H9 (cell line): ENCODE results near the gene FEM1B. TPM values are rescaled to one million over a fixed set of nuclear protein-coding genes. Genes with fewer than 3 reads are reported as not detected.

ENCODE experiments used
- DNase-seq: peaks from one replicate; pipeline ENCODE4 v3.0.0-alpha.2; 2017
- H2AFZ ChIP-seq: one replicate; pipeline ENCODE4 v1.6.1; 2013; ENCODE audit warnings: mild to moderate bottlenecking, low read length, control low read depth, moderate library complexity
- H2AK5ac ChIP-seq: 2 replicates; pipeline ENCODE4 v1.6.1; 2013; ENCODE audit warnings: low read length, control low read depth, mixed read lengths; ENCODE audit not compliant: insufficient read length
- H2BK120ac ChIP-seq: one replicate; pipeline ENCODE4 v1.6.1; 2013; ENCODE audit warnings: low read depth, mild to moderate bottlenecking, low read length, control low read depth, inconsistent platforms; ENCODE audit not compliant: poor library complexity, severe bottlenecking
- H2BK12ac ChIP-seq: 2 replicates; pipeline ENCODE4 v1.6.1; 2013; ENCODE audit warnings: low read length, control low read depth, mixed read lengths, low read depth; ENCODE audit not compliant: insufficient read length
- H2BK15ac ChIP-seq: 2 replicates; pipeline ENCODE4 v1.6.1; 2013; ENCODE audit warnings: low read depth, low read length, control low read depth
- H2BK20ac ChIP-seq: one replicate; pipeline ENCODE4 v1.6.1; 2013; ENCODE audit warnings: low read depth, mild to moderate bottlenecking, low read length, control low read depth, inconsistent platforms; ENCODE audit not compliant: poor library complexity, severe bottlenecking
- H2BK5ac ChIP-seq: 2 replicates; pipeline ENCODE4 v1.6.1; 2013; ENCODE audit warnings: low read length, control low read depth, mixed read lengths; ENCODE audit not compliant: insufficient read length
- H3K14ac ChIP-seq: 2 replicates; pipeline ENCODE4 v1.6.1; 2013; ENCODE audit warnings: low read length, control low read depth; ENCODE audit not compliant: insufficient read depth
- H3K18ac ChIP-seq: 2 replicates; pipeline ENCODE4 v1.6.1; 2013; ENCODE audit warnings: low read depth, mild to moderate bottlenecking, mixed read lengths, low read length, control low read depth; ENCODE audit not compliant: insufficient read length
- H3K23ac ChIP-seq: 2 replicates; pipeline ENCODE4 v1.6.1; 2013; ENCODE audit warnings: low read length, control low read depth, mixed read lengths, low read depth; ENCODE audit not compliant: insufficient read length
- H3K23me2 ChIP-seq: 2 replicates; pipeline ENCODE4 v1.6.1; 2013; ENCODE audit warnings: low read depth, mild to moderate bottlenecking, mixed read lengths, low read length, control low read depth; ENCODE audit not compliant: insufficient read length, poor library complexity, severe bottlenecking
- H3K27ac ChIP-seq: 2 replicates; pipeline ENCODE4 v1.5.1; 2013; ENCODE audit warnings: low read length, control low read depth, mixed read lengths, low read depth; ENCODE audit not compliant: insufficient read length
- H3K27me3 ChIP-seq: 2 replicates; pipeline ENCODE4 v1.6.1; 2013; ENCODE audit warnings: low read length, control low read depth, inconsistent platforms; ENCODE audit not compliant: insufficient read depth
- H3K4ac ChIP-seq: 2 replicates; pipeline ENCODE4 v1.6.1; 2013; ENCODE audit warnings: low read depth, mild to moderate bottlenecking, control low read depth, inconsistent platforms, low read length, moderate library complexity
- H3K4me1 ChIP-seq: 2 replicates; pipeline ENCODE4 v1.6.1; 2013; ENCODE audit warnings: low read length, control low read depth, inconsistent platforms; ENCODE audit not compliant: insufficient read depth
- H3K4me2 ChIP-seq: 2 replicates; pipeline ENCODE4 v1.6.1; 2013; ENCODE audit warnings: low read length, control low read depth, mixed read lengths; ENCODE audit not compliant: insufficient read length, insufficient read depth
- H3K56ac ChIP-seq: 2 replicates; pipeline ENCODE4 v1.6.1; 2013; ENCODE audit warnings: low read depth, mild to moderate bottlenecking, mixed read lengths, low read length, control low read depth; ENCODE audit not compliant: insufficient read length
- H3K79me1 ChIP-seq: 2 replicates; pipeline ENCODE4 v1.6.1; 2013; ENCODE audit warnings: low read depth, mild to moderate bottlenecking, moderate library complexity, low read length, control low read depth, inconsistent platforms; ENCODE audit not compliant: insufficient read depth, poor library complexity, severe bottlenecking
- H3K79me2 ChIP-seq: 2 replicates; pipeline ENCODE4 v1.6.1; 2013; ENCODE audit warnings: low read length, control low read depth, inconsistent platforms; ENCODE audit not compliant: insufficient read depth
- H3K9ac ChIP-seq: 2 replicates; pipeline ENCODE4 v1.6.1; 2013; ENCODE audit warnings: low read length, control low read depth, mixed read lengths; ENCODE audit not compliant: insufficient read length; ENCODE audit errors: extremely low read depth
- H3K9me3 ChIP-seq: one replicate; pipeline ENCODE4 v1.6.1; 2013; ENCODE audit warnings: low read depth, low read length, inconsistent platforms; ENCODE audit not compliant: control insufficient read depth
- H3T11ph ChIP-seq: one replicate; pipeline ENCODE4 v1.6.1; 2013; ENCODE audit warnings: mild to moderate bottlenecking, low read length, control low read depth, inconsistent platforms
- H4K20me1 ChIP-seq: one replicate; pipeline ENCODE4 v1.6.1; 2013; ENCODE audit not compliant: control insufficient read depth, insufficient read length, insufficient read depth
- H4K5ac ChIP-seq: 2 replicates; pipeline ENCODE4 v1.6.1; 2013; ENCODE audit warnings: low read depth, mild to moderate bottlenecking, mixed read lengths, low read length, control low read depth; ENCODE audit not compliant: insufficient read length
- H4K8ac ChIP-seq: replicated peaks from 2 replicates; pipeline ENCODE4 v1.6.1; 2013; ENCODE audit warnings: low read length, control low read depth, mixed read lengths, low read depth; ENCODE audit not compliant: insufficient read length
- H4K91ac ChIP-seq: 2 replicates; pipeline ENCODE4 v1.6.1; 2013; ENCODE audit warnings: low read depth, mild to moderate bottlenecking, moderate library complexity, mixed read lengths, low read length, control low read depth; ENCODE audit not compliant: insufficient read length
- H3K27ac Mint-ChIP-seq, 3 experiments: 2 replicates in 2 of 3; 3 replicates in 1 of 3; pipeline ENCODE4 v1.8.0; 2020 to 2021; ENCODE audit warnings: mixed read lengths in 3 of 3, mild to moderate bottlenecking in 1 of 3, moderate library complexity in 1 of 3
- H3K27me3 Mint-ChIP-seq: 2 replicates; pipeline ENCODE4 v1.8.0; 2021; ENCODE audit warnings: low read depth, mild to moderate bottlenecking, moderate library complexity, mixed read lengths
- H3K36me3 Mint-ChIP-seq, 3 experiments: 2 replicates in 2 of 3; 3 replicates in 1 of 3; pipeline ENCODE4 v1.8.0; 2020 to 2021; ENCODE audit warnings: low read depth in 3 of 3, mixed read lengths in 3 of 3; ENCODE audit not compliant: insufficient read depth in 1 of 3
- H3K4me1 Mint-ChIP-seq, 2 experiments: 2 replicates each; pipeline ENCODE4 v1.8.0; 2020; ENCODE audit warnings: mixed read lengths in 2 of 2
- H3K4me3 Mint-ChIP-seq, 2 experiments: 2 replicates in 1 of 2; 3 replicates in 1 of 2; pipeline ENCODE4 v1.8.0; 2020 to 2021; ENCODE audit warnings: mild to moderate bottlenecking in 2 of 2, mixed read lengths in 2 of 2, moderate library complexity in 1 of 2
- H3K9me3 Mint-ChIP-seq, 2 experiments: 2 replicates in 1 of 2; 3 replicates in 1 of 2; pipeline ENCODE4 v1.8.0; 2020; ENCODE audit warnings: mild to moderate bottlenecking in 2 of 2, mixed read lengths in 2 of 2, moderate library complexity in 1 of 2
- CTCF ChIP-seq: fragments of 200-600 bp; sonication (generic); conservative IDR thresholded peaks from 3 replicates; pipeline ENCODE4 v1.8.0; 2021; ENCODE audit warnings: antibody characterized with exemption, mild to moderate bottlenecking
- whole genome bisulfite sequencing: extraction: QIAGEN DNeasy Blood & Tissue Kit; methylation state at CpG from one replicate; pipeline ENCODE4 v1.1.7; 2013; ENCODE audit warnings: missing lambda C conversion rate, low lambda C conversion rate, mixed read lengths; ENCODE audit not compliant: insufficient read length; ENCODE audit errors: extremely low coverage; 5-methylcytosine and 5-hydroxymethylcytosine counted together
- total RNA-seq: library from RNA; stranded (reverse); gene quantifications from 2 replicates; pipeline ENCODE4 v1.2.1, GENCODE V29; 2021

Gene FEM1B
- total RNA-seq, 1 experiment from 2014 or later: 77.9 TPM

GRCh38 chr15:68303560-68304436 is 26.3 kb downstream of the FEM1B start:
- no peak overlapping the region for H3K18ac ChIP-seq
- H2BK15ac ChIP-seq: no peak overlapping the region
- Mint-ChIP-seq H3K9me3 (no peaks in the 10 kb centered on the region), H3K27ac (peak overlapping the region in 2 of 3 experiments; percentile 42 to 61; a peak in 3 of 7 replicates), H3K4me3 (no peak overlapping the region), H3K36me3 (no peaks in the 10 kb centered on the region; a peak in 1 of 7 replicates), H3K4me1 (peaks cover 38 to 42% of the 10 kb centered on the region in 2 experiments), H3K27me3 (peaks cover 2% of the 10 kb centered on the region; the same call in 1 of the 2 replicates)
- no peak overlapping the region for H3K23ac ChIP-seq
- no peak overlapping the region for H3K27ac ChIP-seq
- H3K4me2 ChIP-seq: no peak overlapping the region
- no peak overlapping the region for H2AK5ac ChIP-seq
- WGBS: no CpG with 5 or more reads among the region's 15 CpGs
- H3K79me1 ChIP-seq: no peaks in the 10 kb centered on the region
- no peak overlapping the region for H4K91ac ChIP-seq
- H3K56ac ChIP-seq: no peak overlapping the region
- no peak overlapping the region for H3T11ph ChIP-seq
- DNase-seq: peak; percentile 29
- H2BK120ac ChIP-seq: no peak overlapping the region
- H2BK20ac ChIP-seq: no peak overlapping the region
- no peaks in the 10 kb centered on the region for H3K9me3 ChIP-seq
- no peak overlapping the region for H4K5ac ChIP-seq
- no peaks in the 10 kb centered on the region for H3K23me2 ChIP-seq
- H3K4ac ChIP-seq: no peak overlapping the region
- H4K8ac ChIP-seq: no peak overlapping the region
- no peaks in the 10 kb centered on the region for H3K27me3 ChIP-seq
- H2BK5ac ChIP-seq: no peak overlapping the region
- H3K4me1 ChIP-seq: no peaks in the 10 kb centered on the region; the same call in 1 of the 2 replicates
- no peak overlapping the region for H2BK12ac ChIP-seq
- no peak overlapping the region for H2AFZ ChIP-seq
- no peak overlapping the region for H3K9ac ChIP-seq
- H3K79me2 ChIP-seq: no peaks in the 10 kb centered on the region
- no peak overlapping the region for H3K14ac ChIP-seq
- H4K20me1 ChIP-seq: no peaks in the 10 kb centered on the region
- TF ChIP-seq CTCF: no peak
